HG02973 (cell line): ENCODE data around the gene DPP7.
"Not testable (repeated sequence)": the region's sequence is repeated elsewhere in the genome, so short reads cannot be mapped to it uniquely, and the experiment has no call there.

Source experiments
- ATAC-seq: cut with Tn5 transposase; IDR thresholded peaks from one replicate; pipeline ENCODE4 v1.9.1; 2021; ENCODE audit warnings: moderate library complexity; ENCODE audit not compliant: unreplicated experiment

Gene DPP7

GRCh38 chr9:137130176-137130755 lies 15.7 kb upstream of the DPP7 start:
- peak; percentile 11 for ATAC-seq

GRCh38 chr9:137129456-137130175 lies 15.1 kb upstream of the DPP7 start:
- peak; percentile 67 for ATAC-seq

DNA sequence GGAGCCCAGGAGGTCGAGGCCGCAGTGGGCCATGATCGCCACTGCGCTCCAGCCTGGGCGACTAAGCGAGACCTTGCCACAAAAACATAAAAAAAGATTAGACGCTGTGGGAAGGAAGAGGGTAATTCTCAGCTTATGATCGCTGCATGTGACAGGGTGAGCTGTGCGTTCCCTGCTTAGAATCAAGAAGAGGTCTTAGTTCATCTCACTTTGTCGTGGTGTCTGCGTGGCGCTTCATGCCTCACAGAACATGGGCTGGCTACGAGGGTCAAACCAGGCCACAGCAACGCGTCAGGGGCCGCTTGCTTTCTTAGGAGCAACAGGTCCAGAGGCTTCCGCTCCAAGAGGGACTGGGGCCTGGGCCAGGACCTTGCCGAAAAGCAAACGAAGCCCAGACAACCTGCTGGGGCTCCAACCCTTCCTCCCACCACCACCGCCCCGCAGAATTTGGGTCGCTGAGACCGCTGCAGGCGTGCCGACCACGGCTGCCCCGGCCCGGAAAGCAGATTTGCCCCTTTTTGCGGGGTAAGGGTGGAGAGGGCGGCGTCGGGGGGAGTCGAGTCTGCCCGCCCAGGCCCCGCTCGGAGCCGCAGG lies 14.4 kb upstream of the DPP7 start:
- peak; percentile 8 for ATAC-seq

DNA sequence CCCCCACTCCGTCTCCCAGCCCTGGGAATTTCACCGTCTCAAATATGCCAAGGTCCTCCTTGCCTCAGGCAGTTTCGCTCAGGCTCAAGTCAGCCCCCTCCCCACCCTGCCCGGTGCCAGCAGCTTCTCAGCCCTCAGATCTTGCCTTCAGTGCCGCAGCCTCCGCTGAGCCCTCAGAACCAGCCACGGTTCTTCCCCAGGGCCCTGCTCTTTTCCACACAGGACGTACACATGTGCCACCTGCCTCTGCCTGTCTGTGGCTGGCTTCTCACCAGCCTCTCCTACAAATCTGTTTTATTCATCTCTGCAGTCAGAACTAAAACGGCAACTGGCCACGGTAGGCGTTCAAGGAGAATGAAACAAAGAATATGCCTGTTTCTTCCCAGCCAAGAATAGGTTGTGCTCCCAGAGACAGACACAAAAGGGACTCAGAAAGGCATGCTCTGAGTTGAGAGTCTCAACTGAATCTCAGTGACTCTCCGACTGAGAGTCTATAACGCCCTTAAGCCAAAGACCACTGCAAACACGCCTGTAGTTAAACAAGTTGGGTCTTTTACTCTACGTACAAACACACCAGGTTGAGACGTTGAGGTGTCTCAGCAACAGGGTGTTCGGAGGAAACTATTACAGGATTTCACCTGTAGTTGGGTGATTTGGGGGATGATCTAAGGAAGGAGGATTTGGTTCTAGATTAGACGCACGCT lies 13.8 kb upstream of the DPP7 start:
- peak; percentile 5 for ATAC-seq

DNA sequence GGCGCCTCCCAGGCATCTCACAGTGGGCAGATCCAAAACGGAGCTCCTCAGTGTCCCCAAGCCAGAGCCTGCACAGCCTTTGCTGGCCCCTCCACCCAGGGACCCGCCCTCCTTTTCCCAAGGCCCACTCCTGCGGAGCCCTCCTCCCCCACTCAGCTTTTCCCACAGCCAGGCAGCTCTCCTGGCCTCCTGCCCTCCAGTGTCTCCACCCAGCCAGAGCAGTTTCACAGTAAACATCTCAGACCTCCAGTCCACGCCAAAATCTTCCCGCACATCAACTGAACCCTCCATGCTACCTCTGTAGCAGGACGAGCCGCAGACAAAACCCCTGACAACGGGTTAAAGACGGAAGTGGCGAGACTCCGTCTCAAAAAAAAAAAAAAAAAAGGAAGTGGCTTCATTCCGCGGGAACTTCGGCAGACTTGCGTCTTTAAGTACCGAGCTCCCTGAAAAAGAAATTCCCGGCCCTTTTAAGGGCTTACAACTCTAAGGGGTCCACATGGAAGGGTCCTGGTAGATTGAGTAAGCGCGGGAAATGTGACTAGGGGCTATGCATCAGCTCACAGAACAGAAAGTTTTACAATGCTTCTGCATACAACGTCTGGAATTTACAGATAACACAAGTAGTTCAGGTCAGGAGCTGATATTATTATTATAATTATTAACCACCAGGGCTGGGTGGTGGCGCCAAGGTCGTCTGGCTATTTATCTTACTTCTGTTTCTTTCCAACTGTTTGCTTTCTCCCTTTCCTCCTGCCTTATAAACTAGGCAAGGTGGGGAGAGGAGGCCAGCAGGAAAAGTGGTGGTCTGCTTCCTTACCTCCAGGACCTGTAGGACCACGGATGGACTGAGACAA lies 13.0 kb upstream of the DPP7 start:
- no peak for ATAC-seq

DNA sequence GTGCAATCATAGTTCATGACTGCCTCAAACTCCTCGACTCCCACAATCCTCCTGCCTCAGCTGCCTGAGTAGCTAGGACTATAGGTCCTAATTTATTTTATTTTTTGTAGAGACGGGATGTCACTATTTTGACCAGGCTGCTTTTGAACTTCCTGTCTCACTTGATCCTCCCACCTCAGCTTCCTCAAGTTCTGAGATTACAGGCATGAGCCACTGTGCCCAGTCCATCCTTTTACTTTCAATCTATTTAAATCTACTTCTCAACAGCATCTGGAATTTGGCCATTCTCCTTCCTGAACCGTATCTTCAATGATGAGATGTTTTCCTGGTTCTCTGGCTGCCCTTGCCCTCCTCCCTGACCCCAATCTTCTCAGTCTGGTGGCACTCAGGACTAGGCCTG lies 12.3 kb upstream of the DPP7 start:
- no peak for ATAC-seq

GRCh38 chr9:137123952-137124462 lies 9.5 kb upstream of the DPP7 start:
- not testable (repeated sequence) for ATAC-seq

DNA sequence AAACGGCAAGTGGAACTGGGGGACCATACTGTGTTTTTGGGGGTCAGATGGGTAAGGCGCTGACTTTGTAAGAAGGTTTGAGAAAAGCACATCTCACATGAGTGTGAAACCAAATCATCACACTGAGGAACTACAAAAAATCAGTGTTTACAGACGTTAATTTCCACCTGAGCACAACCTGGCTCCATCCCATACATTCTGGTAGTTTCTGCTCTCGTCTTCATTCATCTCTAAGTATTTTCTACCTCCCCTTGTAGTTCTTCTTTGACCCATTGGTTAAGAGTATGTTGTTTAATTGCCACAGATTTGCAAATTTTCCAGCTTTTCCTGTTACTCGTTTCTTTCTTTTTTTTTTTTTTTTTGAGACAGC lies 8.9 kb upstream of the DPP7 start:
- no peak for ATAC-seq

GRCh38 chr9:137122796-137123467 lies 8.4 kb upstream of the DPP7 start:
- not testable (repeated sequence) for ATAC-seq

GRCh38 chr9:137121927-137122795 lies 7.6 kb upstream of the DPP7 start:
- ATAC-seq: not testable (repeated sequence)

- not testable (repeated sequence) for ATAC-seq
Measured at GRCh38 chr9:137118092-137118603, 3.6 kb upstream of the DPP7 start.

DNA sequence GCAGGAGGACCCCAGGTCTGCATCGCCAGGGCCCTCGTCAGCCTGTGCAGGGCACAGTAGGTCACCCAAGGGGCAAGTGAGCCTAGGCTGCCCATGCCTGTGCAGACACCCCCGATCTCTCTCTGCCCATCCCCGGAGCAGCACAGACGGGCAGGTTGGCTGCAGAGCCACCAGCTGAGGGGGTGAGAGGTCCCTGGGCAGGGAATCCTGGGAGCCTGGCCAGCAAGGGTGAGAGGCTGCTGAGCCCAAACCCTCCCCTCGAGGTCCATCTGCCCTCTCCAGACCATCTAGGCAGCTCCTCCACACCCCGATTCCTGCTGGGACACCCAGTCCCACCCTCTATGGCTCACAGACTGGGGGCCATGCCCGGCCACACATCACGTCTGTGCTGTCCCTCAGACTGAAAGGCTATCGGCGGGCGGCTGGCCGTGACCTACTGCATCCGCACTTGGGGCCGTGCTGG lies 2.8 kb upstream of the DPP7 start:
- ATAC-seq: no peak

DNA sequence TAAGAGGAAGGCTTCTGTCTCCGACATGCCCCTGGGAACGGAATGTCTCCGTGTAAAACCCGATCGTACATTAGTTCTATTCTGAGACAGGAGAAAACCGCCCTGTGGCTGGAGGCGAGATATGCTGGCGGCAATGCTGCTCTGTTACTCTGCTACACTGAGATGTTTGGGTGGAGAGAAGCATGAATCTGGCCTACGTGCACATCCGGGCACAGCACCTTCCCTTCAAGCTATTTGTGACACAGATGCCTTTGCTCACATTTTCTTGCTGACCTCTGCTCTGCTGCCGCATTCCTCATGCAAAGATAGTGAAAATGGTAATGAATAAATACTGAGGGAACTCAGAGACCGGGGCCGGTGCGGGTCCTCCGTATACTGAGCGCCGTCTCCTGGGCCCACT lies 2.2 kb upstream of the DPP7 start:
- no peak for ATAC-seq

- no peak for ATAC-seq
Measured at GRCh38 chr9:137116027-137116507, 1.5 kb upstream of the DPP7 start.

DNA sequence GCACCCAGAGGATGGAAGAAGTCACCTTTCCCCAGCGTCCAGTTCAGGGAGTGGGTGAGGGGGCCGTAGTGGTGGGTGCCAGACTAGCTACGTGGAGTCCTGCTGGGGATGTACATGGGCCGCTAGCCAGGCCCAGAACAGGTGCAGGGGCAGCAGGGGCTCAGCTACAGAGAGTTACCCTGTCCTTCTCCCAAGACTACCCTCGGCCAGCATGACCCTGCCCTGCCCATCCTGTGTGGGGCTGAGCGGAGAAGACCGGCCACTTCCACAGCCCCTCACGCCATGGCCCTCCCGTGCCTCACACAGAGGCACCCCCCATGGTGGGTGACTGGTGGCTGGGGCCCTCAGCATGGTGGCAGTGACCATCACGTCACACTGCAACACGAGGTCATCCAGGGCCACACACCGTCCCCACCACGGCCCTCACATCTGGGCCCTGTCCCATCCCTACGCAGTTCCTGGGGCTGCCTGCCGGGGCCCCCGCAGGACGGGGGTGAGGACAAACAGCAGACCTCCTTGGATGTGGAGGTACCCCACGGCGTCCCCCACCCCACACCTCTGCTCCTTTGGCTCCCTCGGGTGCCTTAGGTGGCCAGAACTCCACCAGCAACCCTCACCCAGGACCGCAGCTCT lies 977 bp upstream of the DPP7 start:
- ATAC-seq: no peak

- no peak for ATAC-seq
Measured at GRCh38 chr9:137114220-137114612, 317 bp downstream of the DPP7 start.

GRCh38 chr9:137113385-137114159 lies 961 bp downstream of the DPP7 start:
- no peak for ATAC-seq
